NCI-H2107 treated with DMSO at 0.1 percent for 48 hours (cell line): ENCODE data around the gene CEP97.

Experiments used
- DNase-seq: peaks from one replicate; lab custom pipeline; 2025; ENCODE audit not compliant: unreplicated experiment; lab: John Stamatoyannopoulos, UW

Gene CEP97

DNA sequence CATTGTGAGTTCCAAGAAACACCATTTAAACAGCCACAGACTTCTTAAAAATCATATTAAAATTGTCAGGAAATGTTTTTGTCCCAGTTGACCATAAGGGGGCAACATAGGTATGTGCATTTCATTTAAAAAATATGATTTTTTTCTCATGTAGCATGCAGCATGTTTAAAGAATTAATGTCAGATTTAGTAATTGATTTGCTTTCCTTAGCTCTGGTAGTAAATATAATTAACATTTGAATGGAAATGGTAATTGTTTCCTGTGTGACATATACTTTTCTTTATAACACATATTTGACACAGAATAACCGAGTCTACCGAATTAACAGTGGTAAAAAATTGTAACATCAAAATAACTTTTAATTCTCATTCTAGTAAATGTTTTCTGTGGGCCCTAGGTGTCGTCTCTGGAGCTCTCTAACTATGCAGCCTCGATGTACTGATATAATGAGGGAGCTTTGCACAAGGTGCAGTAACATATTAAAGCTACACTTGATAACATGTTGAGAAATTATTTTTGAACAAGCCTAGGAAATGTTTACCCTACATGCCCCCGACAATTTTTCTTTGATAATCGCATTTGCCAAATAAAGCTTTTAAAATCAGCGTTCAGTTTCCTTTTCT, 89.5 kb downstream of the CEP97 start:
- no peak for DNase-seq

DNA sequence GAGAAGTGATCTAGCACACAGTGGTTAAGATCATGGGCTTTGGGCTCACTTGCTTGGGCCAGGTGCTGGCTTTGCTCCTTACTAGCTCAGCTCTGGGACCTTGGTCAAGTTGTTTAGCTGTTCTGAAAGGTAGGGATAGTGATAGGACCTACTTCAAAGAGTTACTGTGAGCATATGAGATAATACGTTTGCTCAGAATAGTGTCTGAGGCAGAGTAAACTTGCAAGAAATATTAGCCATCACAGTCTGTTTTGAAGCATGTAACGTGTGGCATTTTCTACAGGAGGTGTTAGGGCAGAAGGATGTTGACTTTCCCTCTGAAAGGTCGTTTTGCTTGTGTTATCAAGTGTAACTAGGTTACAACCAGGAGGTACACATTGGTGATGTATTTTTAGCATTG, 90.4 kb downstream of the CEP97 start:
- no peak for DNase-seq

DNA sequence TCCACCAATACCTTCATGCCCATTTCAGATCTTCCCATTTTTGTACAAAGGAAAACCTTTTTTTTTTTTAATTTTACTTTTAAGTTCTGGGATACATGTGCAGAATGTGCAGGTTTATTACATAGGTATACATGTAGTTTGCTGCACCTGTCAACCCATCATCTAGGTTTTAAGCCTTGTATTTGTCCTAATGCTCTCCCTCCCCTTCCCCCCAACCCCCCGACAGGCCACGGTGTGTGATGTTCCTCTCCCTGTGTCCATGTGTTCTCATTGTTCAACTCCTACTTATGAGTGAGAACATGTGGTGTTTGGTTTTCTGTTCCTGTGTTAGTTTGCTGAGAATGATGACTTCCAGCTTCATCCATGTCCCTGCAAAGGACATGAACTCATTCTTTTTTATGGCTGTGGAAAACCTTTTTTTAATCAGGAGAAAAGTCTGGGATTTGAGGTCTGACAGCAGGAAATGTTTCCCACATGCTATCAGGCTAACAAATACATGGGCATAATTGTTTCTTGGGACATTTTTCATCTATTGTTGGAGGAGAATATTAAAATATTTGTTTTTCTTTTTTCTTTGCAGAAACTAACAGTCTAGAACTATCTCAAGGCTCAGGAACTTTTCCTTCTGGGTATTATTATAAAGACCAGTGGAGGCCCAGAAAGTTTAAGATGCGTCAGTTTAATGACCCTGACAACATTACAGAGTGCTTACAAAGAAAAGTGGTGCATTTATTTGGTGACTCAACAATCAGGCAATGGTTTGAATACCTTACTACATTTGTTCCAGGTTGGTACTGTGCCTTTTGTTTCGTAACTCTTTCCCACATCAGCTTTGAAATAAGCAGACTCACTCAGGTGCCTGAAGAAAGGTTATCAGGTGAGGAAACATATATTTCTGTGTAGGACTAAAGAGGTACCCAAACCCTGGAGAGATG, 92.1 kb downstream of the CEP97 start:
- DNase-seq, result no peak

DNA sequence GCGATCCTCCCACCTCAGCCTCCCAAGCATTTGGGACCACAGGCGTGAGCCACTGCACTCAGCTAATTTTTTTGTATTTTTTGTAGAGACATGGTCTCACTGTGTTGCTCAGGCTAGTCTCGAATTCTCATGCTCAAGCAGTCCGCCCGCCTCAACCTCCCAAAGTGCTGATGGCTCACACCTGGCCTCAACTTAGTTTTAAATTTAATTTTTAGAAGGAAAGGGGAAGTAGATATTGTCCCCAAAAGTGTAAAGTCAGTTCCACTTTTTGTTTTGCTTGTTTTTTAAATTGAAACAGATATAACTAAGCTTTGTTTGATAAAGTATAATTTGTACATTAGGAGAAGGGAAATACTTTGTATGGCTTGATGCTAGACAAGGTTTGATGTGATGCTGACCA, 93.6 kb downstream of the CEP97 start:
- no peak for DNase-seq

DNA sequence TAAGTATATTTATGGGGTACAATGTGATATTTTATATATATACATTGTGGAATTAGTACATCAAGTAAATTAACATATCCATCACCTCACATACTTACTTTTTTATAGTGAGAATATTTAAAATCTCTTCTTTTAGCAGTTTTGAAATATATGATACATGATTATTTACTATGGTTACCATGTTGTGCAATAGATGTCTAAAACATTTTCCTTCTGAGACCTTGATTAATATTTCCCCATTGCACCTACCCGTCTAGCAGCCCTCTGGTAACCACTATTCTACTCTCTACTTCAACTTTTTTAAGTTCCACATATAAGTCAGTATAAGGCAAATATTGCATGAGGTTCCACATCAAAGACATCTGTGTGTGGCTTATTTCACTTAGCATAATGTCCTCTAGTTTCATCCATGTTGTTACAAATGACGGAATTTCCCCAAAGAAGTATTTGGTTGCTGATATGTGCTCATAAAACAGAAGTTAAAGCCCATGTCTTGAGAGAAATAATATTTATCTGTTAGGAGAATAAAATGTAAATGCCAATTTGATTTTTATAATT, 95.3 kb downstream of the CEP97 start:
- no peak for DNase-seq
